GM21786 (cell line): ENCODE measurements around the gene RFX6.
"Not testable (repeated sequence)": the region's sequence is repeated elsewhere in the genome, so short reads cannot be mapped to it uniquely, and the experiment has no call there.

Source experiments
- ATAC-seq: cut with Tn5 transposase; IDR thresholded peaks from one replicate; pipeline ENCODE4 v1.9.1; 2021; ENCODE audit not compliant: unreplicated experiment

The RFX6 gene, protein sequence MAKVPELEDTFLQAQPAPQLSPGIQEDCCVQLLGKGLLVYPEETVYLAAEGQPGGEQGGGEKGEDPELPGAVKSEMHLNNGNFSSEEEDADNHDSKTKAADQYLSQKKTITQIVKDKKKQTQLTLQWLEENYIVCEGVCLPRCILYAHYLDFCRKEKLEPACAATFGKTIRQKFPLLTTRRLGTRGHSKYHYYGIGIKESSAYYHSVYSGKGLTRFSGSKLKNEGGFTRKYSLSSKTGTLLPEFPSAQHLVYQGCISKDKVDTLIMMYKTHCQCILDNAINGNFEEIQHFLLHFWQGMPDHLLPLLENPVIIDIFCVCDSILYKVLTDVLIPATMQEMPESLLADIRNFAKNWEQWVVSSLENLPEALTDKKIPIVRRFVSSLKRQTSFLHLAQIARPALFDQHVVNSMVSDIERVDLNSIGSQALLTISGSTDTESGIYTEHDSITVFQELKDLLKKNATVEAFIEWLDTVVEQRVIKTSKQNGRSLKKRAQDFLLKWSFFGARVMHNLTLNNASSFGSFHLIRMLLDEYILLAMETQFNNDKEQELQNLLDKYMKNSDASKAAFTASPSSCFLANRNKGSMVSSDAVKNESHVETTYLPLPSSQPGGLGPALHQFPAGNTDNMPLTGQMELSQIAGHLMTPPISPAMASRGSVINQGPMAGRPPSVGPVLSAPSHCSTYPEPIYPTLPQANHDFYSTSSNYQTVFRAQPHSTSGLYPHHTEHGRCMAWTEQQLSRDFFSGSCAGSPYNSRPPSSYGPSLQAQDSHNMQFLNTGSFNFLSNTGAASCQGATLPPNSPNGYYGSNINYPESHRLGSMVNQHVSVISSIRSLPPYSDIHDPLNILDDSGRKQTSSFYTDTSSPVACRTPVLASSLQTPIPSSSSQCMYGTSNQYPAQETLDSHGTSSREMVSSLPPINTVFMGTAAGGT

DNA sequence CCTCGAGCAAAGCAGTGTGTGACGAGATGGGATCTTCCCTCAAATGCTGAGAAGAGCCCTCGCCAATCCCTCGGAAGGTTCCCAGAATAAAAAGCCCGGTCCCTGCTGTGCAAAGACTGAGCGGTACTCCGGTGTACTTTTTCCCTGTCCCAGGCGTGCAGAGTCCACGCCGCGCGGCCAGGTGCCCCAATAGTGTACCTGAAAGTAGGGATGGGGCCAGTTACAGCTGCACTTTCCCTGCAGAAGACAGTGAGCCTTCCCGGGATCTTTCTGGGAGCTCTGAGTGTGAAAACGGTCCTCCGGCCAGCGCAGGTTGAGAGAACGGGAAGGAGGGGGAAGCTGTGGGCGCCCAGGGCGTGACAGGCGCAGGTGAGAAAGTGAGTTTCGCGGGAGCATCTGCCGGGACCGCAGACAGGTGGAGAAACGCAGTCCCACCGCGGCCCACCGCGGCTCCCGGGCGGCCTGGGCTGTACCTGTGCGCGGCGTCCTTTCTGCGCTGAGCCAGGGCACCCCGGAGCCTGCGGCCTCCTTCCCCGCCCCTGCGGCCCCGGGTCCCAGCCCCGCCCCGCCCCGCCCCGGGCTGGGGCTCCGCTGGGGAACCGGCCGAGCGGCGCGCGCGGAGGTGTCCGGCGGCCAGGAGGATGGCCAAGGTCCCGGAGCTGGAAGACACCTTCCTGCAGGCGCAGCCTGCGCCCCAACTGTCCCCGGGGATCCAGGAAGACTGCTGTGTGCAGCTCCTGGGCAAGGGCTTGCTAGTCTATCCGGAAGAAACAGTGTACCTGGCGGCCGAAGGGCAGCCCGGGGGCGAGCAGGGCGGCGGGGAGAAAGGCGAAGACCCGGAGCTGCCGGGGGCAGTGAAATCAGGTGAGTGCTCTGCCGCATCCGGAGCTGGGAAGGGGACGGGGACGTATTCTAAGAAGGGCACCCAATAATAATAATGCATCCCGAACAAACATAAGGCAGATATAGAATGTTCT, at the start of gene RFX6:
Gene RFX6, plus strand, starts transcription at position 608 of the 977 bp plus-strand sequence. Its CDS starts 34 bp downstream, at position 642.
- peak; percentile 49 for ATAC-seq

DNA sequence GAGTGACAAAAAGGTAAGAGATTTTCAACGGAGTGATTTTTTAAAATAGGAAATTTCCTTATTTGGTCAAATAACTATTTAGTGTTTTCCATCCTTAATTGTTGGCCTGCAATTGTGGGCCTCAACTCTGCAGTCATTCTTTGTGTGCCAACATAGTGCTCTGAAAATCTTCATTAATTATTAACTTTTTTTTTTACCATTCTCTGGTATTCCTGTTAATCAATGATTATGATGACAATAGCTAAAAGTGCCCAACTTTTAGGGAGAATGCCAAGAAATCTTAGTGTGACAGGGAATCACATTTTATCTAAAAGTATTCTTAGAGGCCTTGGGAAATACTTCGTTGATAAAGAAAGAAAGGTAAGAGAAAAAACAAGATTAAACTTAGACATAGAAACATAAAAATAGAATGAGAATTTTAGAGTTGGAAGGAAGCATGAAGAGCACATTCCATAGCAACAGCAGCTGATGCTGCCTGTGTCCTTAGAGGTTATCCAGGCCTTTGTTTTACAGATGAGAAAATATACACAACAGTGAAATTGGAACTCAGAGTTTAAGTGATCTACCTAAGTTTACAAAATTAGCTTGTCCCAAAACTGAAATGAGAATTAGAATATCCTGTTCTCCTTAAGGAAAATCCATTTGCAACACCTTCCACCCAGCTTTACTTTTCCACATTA, 49.3 kb upstream of the RFX6 start:
- no peak for ATAC-seq

- no peak for ATAC-seq
These were observed 48.1 kb upstream of the RFX6 start, which contains the start of gene GPRC6A for GRCh38 chr6:116828983-116829382. GPRC6A (minus strand) TSS chr6:116829083; CDS start chr6:116829013, 70 bp downstream.

DNA sequence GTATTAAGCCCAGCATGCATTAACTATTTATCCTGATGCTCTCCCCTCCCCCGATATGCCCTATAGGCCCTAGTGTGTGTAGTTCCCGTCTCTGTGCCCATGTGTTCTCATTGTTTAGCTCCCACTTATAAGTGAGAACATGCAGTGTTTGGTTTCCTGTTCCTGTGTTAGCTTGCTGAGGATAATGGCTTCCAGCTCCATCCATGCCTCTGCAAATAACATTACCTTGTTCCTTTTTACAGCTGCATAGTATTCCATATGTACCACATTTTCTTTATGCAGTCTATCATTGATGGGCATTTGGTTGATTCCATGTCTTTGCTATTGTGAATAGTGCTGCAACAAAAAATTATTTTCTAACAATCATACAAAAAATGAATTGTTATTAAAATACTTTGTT, 42.5 kb upstream of the RFX6 start:
- ATAC-seq, result not testable (repeated sequence)

DNA sequence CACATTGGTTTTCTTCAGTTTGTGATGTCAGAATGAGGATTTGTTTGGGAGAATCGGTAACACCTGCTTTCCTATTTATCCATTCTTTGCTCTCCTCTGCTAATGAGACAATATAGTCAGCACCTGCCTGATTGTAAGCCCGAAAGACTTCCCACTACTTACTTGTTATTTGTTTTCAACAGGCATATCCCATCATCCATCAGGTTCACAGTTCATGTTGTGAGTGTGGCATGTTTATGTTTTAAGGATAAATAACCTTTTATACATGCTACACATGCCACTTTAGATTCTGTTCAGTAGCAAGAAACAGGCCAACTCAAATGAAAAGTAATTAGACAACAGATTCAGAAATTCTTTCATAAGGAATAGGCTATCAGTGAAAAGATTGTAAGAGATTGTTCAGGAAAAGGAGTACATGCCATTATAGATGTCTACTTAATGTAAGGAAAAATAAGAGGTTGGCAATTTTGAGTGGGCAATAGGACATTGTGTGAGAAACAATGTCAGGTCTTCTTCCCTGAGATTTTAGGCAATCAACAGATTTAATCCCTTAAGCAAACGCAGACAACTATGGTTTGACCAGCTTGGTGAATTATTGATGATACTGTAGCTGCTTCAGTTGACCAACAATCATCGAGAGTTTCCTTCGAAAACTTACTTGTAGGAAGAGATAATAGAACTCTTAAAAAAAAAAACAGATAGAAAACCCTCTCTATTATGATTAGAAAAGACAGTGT, 40.3 kb upstream of the RFX6 start:
- ATAC-seq, result no peak

DNA sequence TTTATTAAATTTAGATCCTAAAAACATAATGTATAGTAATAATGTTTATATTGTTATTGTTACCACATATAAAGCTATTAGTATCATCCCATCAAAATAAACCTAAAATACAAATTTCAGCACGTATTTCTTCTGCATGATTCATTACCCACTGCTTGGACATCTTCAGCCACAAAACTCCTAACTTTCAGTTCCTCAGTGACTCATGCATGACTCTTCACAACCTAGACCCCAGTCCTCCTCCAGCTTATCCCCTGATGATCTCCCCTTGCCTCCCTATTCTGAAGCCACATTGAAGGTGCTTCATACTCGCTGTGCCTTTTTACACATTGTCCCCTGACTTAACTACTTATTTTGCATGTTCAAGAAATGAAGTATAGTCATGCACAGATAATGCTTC, 37.0 kb upstream of the RFX6 start:
- no peak for ATAC-seq

GRCh38 chr6:116842459-116842858, 34.6 kb upstream of the RFX6 start:
- ATAC-seq, result no peak

- peak; percentile 63 for ATAC-seq
These were observed 29.8 kb upstream of the RFX6 start for GRCh38 chr6:116847227-116847626.

DNA sequence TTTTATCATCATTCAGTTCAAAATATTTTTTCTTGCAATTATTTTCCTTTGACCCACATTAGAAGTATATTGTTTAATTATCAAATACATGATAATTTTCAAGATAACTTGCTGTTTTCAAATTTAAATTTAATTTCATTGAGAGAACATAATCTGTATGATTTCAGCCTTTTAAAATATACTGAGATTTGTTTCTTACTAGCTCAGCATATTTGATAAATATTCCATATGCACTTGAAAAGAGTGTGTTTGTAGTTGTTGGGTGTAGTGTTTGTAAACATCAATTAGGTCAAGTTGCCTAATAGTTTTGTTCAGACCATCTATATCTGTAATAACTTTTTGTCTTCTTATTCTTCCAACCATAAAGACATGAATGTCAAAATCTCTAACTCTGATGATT, 19.0 kb upstream of the RFX6 start:
- no peak for ATAC-seq

DNA sequence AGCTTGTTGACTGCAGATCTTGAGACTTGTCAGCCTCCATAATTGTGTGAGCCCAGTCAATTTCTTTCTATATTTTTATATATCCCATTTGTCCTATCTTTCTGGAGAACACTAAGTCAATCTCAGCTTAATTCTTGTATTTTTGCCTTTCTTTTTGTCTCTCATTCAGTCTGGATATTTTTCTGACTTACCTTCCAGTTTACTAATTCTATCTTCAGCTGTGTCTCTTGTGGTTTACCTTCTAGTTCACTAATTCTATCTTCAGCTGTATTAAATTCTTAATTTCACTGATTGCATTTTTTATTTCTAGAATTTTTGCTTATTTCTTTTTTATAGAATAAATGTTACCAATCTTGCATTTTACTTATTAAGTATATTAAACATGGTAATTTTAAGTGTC, 17.8 kb upstream of the RFX6 start:
- ATAC-seq, result no peak

DNA sequence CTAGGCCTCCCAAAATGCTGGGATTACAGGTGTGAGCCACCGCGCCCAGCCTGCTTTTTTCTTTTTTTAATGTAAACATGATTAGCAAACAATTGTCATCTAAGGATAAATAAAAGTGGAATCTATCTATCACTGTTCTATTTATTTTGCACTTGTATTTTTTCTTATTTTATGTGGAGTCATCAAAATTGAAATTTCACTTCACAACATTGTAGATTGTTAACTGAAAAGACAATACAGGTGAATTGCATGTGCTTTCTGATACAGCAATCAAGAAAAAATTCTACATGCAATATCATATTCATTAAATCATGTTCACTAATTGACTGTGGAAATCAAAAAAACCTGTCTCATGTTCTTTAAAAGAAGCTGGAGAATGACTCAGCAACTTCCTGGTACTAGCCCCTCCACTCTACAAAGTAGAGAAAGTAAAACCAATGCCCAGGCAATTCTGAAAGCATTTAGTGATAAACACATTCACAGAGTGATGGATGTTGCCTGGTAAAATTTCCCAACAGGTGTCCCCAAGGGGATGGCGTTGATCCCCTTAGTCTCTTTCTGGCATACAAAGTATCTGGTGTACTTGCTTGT, 10.7 kb upstream of the RFX6 start:
- ATAC-seq, result peak; percentile 72

- no peak for ATAC-seq
These were observed 4.3 kb upstream of the RFX6 start for GRCh38 chr6:116872771-116873170.

GRCh38 chr6:116876107-116876506, 935 bp upstream of the RFX6 start:
- ATAC-seq, result no peak

DNA sequence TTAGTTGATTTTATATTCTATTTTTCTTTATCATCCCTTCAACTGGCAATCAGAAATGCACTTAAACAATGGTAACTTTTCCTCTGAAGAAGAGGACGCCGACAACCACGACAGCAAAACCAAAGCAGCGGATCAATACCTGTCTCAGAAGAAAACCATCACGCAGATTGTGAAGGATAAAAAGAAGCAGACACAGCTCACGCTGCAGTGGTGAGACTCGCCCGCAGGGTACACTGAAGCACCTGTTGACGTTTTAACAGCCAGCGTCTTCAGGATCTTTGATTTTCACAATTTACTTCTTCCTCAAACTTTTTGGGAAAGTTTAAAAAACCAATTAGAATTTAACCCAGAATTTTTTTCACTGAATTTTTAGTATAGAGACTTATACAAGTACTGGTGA, 701 bp downstream of the RFX6 start:
- no peak for ATAC-seq

GRCh38 chr6:116881236-116881635, 4.2 kb downstream of the RFX6 start:
- no peak for ATAC-seq

- ATAC-seq, result no peak
These were observed 6.0 kb downstream of the RFX6 start for GRCh38 chr6:116883005-116883404.

- no peak for ATAC-seq
These were observed 7.5 kb downstream of the RFX6 start for GRCh38 chr6:116884530-116884929.

DNA sequence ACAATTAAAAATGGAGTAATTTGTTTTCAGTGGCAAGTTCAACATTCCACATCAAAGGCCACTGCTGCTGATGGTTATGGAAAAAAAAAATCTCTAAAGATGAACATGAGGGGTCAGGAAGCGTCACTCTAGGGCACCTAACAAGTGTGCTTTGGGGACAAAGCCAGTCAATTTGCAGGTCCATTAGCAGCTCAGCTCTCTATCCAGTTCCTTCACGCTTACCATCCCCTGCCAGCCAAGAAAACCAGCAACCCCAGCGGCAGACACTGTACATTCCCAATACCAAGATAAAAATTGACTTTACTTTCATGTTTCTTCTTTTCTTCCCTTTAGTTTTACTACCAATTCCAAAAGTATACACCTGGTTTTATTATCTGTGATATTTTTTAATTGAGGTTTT, 10.1 kb downstream of the RFX6 start:
- no peak for ATAC-seq

DNA sequence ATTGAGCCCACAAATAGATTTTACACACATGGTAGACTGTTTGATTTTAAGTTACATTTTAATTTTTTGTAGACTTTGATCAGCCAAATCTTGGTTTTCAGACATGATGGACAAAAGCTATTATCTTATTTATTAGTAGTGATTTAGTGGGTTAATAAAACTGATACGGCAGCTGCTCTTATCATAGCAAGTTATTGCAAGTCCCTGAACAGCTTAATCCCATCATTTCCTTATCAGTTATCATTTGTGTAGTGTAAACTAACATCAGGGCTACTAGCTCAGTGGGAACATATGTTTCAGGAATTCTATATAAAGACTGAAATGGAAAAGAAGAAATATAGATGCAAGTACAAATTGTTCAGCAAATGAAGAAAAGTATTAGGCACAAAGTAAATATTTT, 10.9 kb downstream of the RFX6 start:
- ATAC-seq, result no peak
